Body of pancreas (tissue), 4 donors: ENCODE measurements around the gene MYO1E.

Source experiments
- CTCF ChIP-seq, 7 experiments: fragments of 450-650 bp in 4 of 7; fragments of 200-600 bp in 3 of 7; sonication (generic) in 3 of 7; IDR thresholded peaks; one replicate each; pipeline ENCODE4 v1.5.1; 2016 to 2019; ENCODE audit warnings: antibody characterized with exemption in 7 of 7
- POLR2A ChIP-seq, 3 donors: fragments of 450-650 bp; IDR thresholded peaks; one replicate each; pipeline ENCODE4 v1.6.1; 2016; ENCODE audit warnings: antibody characterized with exemption in 3 of 3, mild to moderate bottlenecking in 2 of 3

GRCh38 chr15:59400103-59400813 is 27.6 kb upstream of the MYO1E start:
- TF ChIP-seq CTCF (IDR thresholded peaks at IDR 0.05) = no peak
- no peak for TF ChIP-seq POLR2A (IDR thresholded peaks at IDR 0.05)
